HG02642 (cell line): ENCODE data around the gene BANF2.
"Not testable (repeated sequence)": the region's sequence is repeated elsewhere in the genome, so short reads cannot be mapped to it uniquely, and the experiment has no call there.

Source experiments
- ATAC-seq: cut with Tn5 transposase; IDR thresholded peaks from one replicate; pipeline ENCODE4 v1.9.1; 2021; ENCODE audit warnings: mild to moderate bottlenecking; ENCODE audit not compliant: unreplicated experiment, poor library complexity

The BANF2 gene

DNA sequence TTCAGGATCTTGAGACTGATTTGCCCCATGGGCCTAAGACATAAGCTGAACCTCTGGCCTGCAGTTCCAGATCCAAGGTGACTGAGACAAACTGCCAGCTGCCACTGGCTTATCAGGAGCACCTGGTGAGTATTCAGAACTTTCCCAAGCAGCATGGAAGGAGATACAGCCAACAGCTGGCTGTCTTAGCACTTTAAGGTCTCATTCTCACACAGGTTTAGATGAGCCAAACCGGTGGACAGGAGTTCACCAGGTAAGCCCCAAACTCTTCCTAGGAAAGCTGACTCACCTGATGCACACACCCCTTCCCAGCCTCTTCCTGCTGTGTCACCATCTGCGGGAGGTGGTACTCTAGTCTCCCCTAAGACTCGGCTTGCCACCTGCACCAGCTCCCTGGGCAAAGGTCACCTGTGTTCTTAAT is at the start of gene BANF2:
TSS of gene BANF2 (plus strand) at position 36 of the 421 bp plus-strand sequence. CDS start 25,060 bp downstream, outside the sequence.
- no peak for ATAC-seq

DNA sequence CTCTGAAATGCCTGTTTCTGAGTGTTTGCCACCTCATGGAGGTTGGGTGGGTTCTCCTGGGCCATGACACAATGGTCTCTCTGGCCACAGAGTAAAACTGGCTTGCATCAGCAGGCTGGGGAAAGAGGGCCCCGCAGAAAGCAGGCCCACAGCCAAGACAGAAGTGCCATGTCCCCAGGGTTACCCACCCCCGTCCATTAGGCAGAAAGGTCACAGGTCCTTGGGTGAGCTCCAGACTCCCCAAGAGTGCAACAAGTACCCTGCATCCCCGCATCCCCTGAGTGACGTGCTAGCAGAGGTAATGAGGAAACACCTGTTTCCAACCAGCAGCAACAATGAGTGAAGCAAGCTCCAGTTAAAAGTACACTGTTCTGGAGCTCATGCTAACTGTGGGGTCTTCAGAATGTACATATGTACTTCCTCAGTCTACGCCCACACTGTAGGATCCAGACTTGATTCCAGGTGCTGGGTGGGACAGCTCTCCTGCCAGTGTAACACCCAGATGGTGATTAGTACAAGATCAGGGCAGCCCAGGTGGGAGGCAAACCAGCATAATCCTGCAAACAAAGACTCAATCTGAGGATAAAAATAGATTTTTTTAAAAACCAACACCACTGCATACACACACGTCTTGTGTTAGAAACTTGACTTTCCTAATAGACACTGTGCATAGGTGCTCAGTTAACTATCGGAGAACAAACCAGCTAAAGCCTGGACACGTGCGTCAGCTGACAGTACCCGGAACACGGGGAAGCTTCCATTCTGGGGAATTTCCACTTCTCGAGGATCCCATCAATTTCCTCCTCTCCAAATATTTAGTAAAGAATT is 49.3 kb upstream of the BANF2 start:
- no peak for ATAC-seq

DNA sequence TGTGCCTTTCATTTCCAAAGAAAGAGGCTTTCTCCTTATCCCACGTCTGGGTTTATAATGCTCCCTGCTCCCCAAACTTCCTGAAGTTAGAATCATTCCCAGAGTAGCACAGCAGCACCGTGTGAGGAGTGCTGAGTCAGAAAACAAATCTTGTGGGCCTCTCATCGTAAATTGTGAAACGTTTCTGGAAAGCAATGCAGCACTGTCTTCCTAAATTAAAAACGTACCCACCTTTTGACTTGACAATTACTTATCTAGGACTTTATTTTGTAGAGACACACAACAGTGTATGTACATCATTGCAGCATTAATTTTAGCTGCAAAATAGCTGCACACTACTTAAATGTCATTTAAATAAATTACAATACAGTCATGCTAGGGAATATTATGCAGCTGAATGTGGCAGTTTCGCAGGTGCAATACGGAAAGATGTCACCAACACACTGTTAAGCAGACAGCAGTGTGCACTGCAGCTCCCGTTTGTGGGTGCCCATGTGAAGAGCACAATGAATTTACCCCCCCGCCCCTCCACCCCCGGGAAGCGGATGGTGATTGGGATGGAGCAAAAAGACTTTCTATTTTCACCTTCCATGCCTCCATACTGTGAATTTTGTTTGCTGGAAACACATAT is 48.5 kb upstream of the BANF2 start:
- no peak for ATAC-seq

DNA sequence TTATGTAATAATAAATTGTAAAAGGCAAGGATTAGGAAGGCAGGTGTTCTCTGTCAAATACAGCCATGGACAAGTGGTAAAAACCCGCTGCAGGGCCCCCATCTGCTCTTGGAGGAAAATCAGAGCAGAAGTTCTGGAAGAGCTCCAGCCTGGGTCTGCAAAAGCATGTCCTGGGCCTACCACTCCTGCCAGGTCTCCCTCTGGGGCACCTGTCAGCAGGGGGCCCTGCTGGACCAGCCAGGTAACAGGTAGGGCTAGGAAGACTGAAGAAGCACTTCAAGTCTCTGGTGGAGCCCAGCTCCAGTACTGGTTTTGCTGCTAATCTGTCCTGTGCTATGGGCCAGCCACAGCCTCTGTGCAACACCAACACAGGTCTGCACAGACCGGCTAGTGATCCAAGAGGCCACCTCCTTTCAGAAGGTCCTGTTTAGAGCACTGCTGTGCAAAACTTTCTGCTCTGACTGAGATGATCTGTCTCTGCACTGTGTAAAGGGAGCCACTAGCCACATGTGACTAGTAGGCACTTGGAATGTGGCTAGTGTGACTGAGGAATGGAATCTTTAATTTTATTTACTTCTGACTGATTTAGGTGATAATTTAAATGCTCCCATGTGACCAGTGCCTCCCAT is 47.9 kb upstream of the BANF2 start:
- no peak for ATAC-seq

DNA sequence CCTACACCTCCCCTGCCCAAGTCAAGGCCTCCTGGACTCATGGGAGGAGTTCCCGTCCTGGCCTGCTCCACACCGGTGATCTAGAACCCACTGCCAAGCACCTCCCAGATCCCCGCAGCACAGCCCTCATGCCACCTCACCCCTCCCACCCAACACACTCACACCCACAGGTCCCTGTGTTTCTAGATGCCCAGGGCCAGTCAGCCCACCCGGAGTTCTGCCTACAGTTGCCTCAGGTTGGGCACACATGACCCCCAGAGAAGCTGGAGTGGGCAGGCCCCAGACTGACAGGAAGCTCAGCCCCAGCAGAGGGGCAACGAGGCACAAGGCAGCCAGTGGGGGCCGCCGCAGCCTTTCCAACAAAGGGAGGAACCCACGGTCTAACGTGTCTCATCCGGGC is 47.4 kb upstream of the BANF2 start:
- no peak for ATAC-seq

DNA sequence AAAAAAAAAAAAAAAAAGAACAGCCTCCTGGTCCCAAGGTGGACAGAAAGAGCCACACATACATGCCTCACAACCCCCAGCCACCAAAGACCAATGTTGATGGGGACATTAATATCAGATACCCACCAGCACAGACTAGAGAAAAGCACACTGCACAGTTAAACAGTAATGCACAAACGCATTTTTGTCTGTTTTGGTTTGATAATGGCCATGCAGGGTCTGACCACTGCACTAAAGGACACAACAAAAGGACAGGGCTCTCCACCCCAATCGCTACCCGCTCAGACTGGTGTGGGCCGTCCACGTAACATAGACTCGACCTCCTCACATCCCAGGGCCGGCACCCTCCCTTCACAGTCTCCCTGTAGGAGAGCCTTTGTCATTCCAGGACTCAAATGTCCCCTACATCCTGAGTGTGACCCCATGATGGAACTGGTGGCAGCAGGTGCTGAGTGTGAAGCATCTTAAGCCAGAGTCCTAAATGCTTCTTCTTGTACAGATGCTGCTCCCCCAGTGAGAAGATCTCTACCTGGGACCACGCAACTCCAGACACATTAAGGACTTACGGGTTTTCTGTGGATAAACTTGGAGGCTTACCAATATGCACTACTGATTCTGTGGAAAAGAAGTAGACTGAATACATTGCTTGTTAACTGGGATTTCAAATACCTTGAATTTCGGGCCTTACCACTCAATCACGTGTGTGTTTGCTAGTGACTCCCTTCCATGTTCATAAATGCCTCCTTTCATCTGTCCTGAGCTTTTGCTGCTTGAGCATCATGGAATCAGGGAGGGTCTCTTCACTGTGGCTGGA is 45.7 kb upstream of the BANF2 start:
- no peak for ATAC-seq

DNA sequence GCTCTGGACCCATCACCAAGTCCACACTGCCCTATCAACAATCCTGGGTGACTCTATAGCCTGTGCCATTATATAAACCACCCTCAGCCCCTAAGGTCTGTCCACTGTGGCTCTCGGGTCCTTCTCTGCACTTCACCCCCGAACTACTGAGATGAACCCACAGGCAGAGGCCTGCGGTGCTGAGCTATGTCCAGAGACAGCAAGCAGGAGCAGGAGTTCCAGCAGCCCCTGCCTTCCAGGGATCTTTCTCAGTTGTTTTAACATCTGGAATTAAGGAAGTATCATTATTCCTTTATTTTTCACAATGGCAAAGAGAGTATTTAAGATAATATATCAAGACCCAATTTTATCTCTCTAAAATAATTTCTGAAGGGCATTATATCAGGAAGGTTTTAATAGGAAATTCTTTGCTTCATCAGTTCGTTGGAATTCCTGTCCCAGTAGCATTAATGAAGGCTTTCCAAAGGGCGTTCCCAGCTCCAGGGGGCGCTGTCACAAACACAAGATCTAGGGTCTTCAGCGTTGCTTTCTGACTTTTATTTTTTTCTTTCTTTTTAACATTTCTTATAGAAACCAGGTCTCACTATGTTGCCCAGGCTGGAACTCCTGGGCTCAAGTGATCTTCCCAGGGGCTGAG is 45.0 kb upstream of the BANF2 start:
- no peak for ATAC-seq

DNA sequence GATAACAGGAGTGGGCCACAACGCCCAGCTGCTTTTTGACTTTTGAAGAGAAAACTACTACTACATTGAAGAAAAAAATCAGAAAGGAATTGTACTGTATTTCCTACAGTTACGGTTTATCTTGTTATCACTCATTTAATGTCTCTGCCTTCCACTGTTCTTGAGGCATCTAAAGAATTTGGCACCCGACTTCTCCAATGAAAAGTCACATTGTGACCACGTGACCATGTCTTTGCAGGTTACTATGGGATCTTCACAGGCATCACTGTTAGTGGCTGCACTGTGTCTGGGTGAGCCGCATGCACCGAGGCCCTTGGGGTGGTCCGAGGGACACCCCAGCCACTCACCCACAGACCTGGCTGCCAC is 44.5 kb upstream of the BANF2 start:
- ATAC-seq, result no peak

DNA sequence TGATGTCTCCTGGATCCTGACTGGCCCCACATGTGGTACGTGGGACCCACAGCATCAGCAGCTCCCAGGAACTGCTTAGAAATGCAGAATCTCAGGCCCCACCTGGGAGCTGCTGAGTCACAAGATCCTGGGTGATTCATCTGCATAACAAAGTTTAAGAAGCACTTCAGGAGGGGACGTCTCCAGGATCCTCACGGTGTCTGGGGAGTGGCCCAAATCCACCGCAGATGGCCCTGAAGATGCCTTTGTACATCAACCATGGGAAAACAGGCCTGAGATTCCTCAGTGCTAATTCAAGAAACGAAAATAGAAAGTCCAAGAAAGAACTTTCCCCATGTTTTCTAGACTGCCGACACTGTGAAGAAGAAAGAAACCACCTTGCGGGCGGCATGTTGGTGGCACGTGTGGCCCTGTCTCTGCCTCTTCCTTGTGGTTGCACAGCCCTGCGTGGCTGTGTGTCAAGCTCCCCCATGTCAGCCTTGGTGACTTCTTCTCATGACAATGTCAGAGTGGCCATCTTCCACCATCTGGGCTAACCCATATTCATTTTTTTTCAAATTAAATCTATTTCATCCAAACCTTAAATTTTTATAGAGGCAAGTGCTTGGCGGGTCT is 43.8 kb upstream of the BANF2 start:
- no peak for ATAC-seq

DNA sequence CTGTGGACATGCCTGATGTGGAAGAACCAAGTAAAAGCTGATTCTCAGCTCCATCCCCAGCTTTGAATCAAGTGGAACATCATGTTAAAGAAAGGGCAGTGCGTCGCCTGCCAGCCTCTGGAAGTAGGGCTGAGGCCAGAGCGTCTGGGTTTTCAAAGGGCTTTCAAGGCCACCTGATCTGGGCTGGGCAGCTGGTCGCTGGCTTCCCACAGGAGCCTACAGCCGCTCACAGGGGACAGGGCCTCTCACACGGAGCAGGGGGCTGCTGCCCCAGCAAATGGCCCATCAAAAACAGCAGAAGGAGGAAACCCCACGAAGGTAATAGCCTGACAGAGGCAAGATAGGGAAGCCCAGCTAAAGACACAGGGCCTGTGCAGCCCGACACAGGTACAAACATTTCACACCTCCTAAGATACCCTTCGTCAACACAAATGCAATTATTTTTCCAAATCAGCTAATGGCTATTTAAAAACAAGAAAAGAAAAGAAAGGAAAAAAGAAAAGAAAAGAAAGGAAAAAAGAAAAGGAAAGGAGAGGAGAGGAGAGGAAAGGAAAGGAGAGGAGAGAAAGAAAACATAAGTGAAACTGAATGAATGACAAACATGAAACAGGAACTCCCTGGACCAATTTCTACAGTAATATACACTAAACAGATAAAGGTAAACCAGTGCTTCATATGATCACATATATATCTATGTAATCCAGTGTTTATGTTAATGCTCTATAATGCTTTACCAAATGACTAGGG is 42.5 kb upstream of the BANF2 start:
- ATAC-seq, result no peak

DNA sequence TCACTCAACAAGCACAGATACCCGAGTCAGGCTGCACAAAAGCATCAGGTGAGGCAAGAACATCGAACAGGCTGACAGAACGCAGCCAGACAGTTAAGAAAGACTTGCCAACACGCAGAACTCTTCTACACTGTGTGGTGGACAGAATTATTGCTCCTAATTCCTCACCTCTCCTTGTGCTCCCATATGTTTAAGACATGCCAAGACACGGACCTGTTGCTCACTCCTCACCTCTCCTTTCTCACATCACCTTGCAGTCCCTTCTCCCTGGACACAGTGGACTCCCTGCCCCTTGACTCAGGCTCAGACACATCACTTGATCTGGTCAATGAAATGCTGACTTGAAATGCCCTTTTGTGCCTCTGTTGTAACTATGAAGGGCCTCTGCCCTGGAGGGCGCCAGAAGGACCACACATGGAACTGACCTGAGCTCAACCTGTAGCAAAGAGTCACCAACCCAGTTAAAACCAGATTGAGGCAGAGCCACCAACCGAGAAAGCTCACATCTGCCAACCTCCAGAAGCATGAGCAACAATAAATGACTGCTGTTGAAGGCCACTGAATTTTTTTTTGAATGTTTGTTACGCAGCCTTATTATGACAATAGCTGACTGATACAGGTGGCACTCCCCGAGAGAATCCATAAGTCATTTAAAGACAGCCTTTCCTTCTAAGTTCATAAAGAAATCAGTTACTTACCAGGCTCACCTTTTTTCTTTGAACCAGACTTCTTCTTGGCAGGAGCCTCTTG is 41.7 kb upstream of the BANF2 start:
- ATAC-seq, result no peak

DNA sequence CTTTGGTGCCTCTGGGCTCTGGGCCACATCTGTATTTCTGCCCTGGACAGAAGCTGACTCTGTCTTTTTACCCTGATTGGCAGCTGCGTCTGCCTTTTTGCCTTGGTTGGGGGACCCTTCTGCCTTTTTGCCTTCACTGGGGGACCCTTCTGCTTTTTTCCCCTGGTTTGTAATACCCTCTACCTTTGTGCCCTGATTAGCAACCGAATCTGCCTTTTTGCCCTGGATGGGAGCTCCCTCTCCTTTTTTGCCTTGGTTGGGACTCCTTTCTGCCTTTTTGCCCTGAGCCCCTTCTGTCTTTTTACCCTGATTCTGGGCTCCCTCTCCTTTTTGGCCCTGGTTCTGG is 41.1 kb upstream of the BANF2 start:
- no peak for ATAC-seq

DNA sequence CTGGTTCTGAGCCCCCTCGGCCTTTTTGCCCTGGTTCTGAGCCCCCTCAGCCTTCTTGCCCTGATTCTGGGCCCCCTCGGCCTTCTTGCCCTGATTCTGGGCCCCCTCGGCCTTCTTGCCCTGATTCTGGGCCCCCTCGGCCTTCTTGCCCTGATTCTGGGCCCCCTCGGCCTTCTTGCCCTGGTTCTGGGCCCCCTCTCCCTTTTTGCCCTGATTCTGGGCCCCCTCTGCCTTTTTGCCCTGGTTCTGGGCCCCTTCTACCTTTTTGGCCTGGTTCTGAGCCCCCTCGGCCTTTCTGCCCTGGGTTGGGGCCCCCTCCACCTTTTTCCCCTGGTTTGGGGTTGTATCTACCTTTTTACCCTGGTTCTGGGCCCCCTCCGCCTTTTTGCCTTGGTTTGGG is 40.4 kb upstream of the BANF2 start:
- not testable (repeated sequence) for ATAC-seq

DNA sequence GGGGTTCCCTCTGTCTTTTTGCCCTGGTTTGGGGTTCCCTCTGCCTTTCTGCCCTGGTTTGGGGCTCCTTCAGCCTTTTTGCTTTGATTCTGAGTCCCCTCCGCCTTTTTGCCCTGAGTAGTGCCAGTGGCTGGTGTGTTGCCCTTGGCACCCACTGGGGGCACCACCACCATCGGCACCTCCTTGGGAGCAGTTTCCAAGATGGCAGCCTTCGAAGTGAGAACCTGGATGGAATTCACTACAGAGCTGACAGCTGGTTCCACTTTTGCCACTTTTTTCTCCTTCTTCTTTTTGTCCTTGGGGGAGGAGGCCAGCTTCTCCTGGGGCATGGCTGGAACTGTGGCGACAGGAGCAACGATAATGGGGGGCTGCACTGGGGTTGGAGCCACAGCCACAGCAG is 40.0 kb upstream of the BANF2 start:
- ATAC-seq, result no peak

DNA sequence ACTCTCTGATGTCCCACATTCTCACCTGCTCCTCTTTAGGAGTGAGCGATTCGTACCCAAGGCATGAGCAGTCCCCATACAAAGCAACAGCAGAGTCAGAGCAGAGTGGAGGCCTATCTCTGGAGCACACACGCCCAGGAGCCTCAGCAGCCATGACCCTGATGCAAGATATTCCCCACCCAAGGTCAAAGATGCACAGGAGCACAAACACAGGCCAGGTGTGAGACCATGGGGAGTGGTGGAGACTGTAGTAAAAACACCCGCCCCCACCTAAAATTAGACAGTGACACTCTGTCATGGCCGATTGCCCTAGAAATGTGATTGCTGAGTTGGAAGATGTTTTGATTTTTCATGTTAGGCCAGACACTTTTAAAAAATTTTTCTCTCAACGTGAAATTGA is 39.1 kb upstream of the BANF2 start:
- no peak for ATAC-seq

DNA sequence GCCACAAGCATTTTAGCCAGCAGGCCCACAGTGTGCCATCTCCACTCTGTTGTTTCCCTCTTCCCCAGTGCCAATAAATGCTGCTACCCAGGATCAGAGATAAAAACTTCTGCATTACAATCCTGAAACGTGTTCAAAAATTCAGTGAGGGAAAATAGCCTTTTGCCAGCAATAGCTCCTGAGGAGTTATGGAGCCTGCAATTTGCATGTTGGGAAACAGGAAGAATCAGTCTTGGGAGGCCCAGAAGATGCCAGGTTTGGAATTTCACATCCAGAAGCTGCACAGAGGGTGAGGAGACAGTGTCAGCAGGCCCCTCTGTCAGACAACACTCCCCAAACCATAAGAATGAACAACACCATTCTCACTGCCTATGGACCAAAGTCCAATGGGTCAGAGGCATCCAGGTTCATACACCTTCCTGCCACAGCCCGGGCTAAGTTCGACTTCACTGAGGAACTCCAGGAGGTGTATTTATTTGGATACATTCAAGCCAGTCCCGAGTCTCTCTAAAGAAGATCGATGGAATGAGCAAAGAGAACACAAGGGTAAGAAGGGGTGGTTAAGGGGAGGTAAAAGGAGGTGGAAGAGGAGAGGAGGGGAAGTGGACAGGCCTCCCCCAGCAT is 38.5 kb upstream of the BANF2 start:
- ATAC-seq, result no peak

DNA sequence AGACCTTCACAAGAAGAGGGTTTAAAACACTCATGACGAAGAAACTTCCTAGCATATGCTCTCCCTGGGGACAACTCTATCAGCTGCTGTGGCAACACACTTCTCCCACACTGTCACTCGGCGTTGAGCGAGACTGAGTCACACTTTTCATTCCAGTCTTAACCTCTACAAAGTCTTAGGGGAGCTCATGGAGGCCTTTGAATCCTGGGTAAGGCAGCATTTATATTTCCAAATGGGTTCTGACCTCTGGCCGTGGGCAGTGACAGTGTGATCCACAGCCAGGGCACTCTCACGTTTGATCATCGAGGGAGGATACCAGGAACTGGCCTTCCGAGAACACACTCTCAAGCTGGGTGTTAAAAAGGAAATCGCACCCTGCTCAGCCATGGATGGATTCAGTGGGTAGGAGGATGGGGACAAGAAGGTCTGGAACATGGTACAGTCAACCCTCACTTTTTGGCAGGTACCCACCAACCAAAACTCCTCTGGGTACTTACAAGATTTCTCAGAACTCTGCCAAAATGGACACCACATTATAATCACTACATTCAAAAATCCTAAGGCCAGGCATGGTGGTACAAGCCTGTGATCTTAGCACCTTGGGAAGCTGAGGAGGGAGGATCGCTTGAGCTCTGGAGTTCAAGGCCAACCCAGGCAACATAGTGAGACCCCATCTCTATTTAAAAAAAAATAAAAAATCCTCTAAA is 37.3 kb upstream of the BANF2 start:
- ATAC-seq, result no peak

DNA sequence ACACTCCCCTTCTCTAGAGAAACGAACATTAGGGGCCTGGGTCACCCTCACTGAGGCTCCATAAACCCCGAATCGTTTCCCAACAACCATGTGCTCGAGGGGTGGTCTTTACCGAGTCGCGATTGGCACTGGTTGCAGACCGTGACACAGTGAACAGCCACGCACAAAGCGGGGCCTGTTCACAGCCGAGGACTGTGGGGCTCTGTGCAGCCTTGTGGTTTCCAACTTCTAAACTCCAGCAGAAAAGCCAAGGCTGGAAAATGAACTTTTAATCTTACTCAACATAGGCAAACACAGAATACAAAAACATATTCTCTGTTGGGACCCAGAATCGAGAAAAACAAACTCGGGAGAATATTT is 36.7 kb upstream of the BANF2 start:
- ATAC-seq, result no peak
